DND-41 (cell line): ENCODE measurements around the gene LAMA2.

Experiments used
- CTCF ChIP-seq: IDR thresholded peaks from 2 replicates; pipeline ENCODE4 v1.5.1; 2012; ENCODE audit warnings: borderline replicate concordance, low read length, moderate library complexity, mild to moderate bottlenecking; ENCODE audit not compliant: poor library complexity, severe bottlenecking; ENCODE audit errors: extremely low read depth
- EZH2 ChIP-seq: IDR thresholded peaks from 3 replicates; pipeline ENCODE4 v1.6.1; 2012; ENCODE audit warnings: borderline replicate concordance, low read depth, mild to moderate bottlenecking, moderate library complexity, low read length, inconsistent platforms; ENCODE audit not compliant: severe bottlenecking

DNA sequence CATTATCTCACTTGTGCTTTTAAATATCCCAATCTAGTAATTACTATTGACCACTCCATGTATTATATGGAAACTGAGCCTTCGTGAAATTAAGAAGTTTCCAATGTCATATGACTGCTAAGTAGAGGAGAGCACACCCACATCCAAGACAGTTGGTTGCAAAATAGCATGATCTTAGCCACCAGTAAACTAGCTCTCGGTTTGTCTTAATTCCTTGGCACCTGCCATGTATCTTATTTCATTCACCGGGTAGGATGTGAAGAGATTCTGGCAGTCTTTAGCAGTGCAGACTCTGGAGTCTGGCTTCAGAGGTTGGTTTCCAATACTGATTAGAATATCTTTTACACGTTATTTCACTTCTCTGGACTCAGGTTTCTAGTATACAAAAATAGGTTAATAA, 270.3 kb downstream of the LAMA2 start:
- TF ChIP-seq EZH2 (no peak), CTCF (no peak)
